Breast epithelium (tissue), 3 donors: ENCODE data around the gene PLEKHN1.

Experiments used
- POLR2AphosphoS5 ChIP-seq, 3 donors: sonication (generic); formaldehyde crosslinking; IDR thresholded peaks; one replicate each; pipeline ENCODE4 v1.6.1; 2017; ENCODE audit warnings: antibody characterized with exemption in 3 of 3
- TF ChIP-seq, protein P1 (sequence below), 3 donors: fragments of 450-650 bp; IDR thresholded peaks; one replicate each; pipeline ENCODE4 v1.5.1; 2016 to 2017; ENCODE audit warnings: antibody characterized with exemption in 3 of 3, mild to moderate bottlenecking in 3 of 3, moderate library complexity in 3 of 3

- TF ChIP-seq POLR2AphosphoS5 (IDR thresholded peaks at IDR 0.05), result no peak
- TF ChIP-seq, protein P1, sequence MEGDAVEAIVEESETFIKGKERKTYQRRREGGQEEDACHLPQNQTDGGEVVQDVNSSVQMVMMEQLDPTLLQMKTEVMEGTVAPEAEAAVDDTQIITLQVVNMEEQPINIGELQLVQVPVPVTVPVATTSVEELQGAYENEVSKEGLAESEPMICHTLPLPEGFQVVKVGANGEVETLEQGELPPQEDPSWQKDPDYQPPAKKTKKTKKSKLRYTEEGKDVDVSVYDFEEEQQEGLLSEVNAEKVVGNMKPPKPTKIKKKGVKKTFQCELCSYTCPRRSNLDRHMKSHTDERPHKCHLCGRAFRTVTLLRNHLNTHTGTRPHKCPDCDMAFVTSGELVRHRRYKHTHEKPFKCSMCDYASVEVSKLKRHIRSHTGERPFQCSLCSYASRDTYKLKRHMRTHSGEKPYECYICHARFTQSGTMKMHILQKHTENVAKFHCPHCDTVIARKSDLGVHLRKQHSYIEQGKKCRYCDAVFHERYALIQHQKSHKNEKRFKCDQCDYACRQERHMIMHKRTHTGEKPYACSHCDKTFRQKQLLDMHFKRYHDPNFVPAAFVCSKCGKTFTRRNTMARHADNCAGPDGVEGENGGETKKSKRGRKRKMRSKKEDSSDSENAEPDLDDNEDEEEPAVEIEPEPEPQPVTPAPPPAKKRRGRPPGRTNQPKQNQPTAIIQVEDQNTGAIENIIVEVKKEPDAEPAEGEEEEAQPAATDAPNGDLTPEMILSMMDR (IDR thresholded peaks at IDR 0.05), result no peak
These were observed 58.0 kb downstream of the PLEKHN1 start for GRCh38 chr1:1024149-1024770.
